Fibroblast of lung (primary cell): ENCODE measurements around the gene SSPN. TPM values are rescaled to one million over a fixed set of nuclear protein-coding genes. Genes with fewer than 3 reads are reported as not detected.

Experiments used
- DNase-seq, 2 donors: peaks; one replicate each; pipeline versions ENCODE4 v3.0.0 to v3.0.0-alpha.2; 2010; ENCODE audit warnings: low read depth in 2 of 2
- H2AFZ ChIP-seq: 2 replicates; pipeline ENCODE4 v1.5.1; 2012; ENCODE audit warnings: low read length, control low read depth, inconsistent platforms
- H3K27ac ChIP-seq: 2 replicates; pipeline ENCODE4 v1.5.1; 2011; ENCODE audit warnings: low read length, control low read depth; ENCODE audit not compliant: insufficient read depth
- H3K27me3 ChIP-seq: 2 replicates; pipeline ENCODE4 v1.5.1; 2011; ENCODE audit warnings: mild to moderate bottlenecking, low read length; ENCODE audit not compliant: control insufficient read depth, insufficient read depth
- H3K36me3 ChIP-seq: 2 replicates; pipeline ENCODE4 v1.5.1; 2011; ENCODE audit warnings: low read length; ENCODE audit not compliant: control insufficient read depth, insufficient read depth
- H3K4me1 ChIP-seq: 2 replicates; pipeline ENCODE4 v1.5.1; 2011; ENCODE audit warnings: low read length; ENCODE audit not compliant: control insufficient read depth, insufficient read depth; ENCODE audit errors: extremely low read depth
- H3K4me2 ChIP-seq: 2 replicates; pipeline ENCODE4 v1.5.1; 2011; ENCODE audit warnings: low read length, control low read depth; ENCODE audit not compliant: insufficient read depth; ENCODE audit errors: extremely low read depth
- H3K4me3 ChIP-seq, 4 experiments: fragments of 200-600 bp in 1 of 4; sonication (generic) in 1 of 4; replicated peaks in 1 of 4; 2 replicates each; pipeline ENCODE4 v1.5.1; 2011 to 2016; ENCODE audit warnings: low read length in 4 of 4, low read depth in 3 of 4, mild to moderate bottlenecking in 3 of 4, control low read depth in 2 of 4, inconsistent platforms in 1 of 4, mixed read lengths in 1 of 4; ENCODE audit not compliant: insufficient read depth in 1 of 4; ENCODE audit errors: control extremely low read depth in 1 of 4
- H3K79me2 ChIP-seq: 2 replicates; pipeline ENCODE4 v1.5.1; 2012; ENCODE audit warnings: mild to moderate bottlenecking, low read length, inconsistent platforms; ENCODE audit not compliant: control insufficient read depth, insufficient read depth
- H3K9ac ChIP-seq: 2 replicates; pipeline ENCODE4 v1.5.1; 2011; ENCODE audit warnings: mild to moderate bottlenecking, low read length, control low read depth; ENCODE audit not compliant: insufficient read depth
- H3K9me3 ChIP-seq: 2 replicates; pipeline ENCODE4 v1.5.1; 2012; ENCODE audit warnings: low read depth, low read length; ENCODE audit not compliant: control insufficient read depth, insufficient read depth
- H4K20me1 ChIP-seq: 2 replicates; pipeline ENCODE4 v1.5.1; 2011; ENCODE audit warnings: low read length; ENCODE audit not compliant: control insufficient read depth, insufficient read depth; ENCODE audit errors: extremely low read depth
- CTCF ChIP-seq, 2 donors: IDR thresholded peaks in 1 of 2; conservative IDR thresholded peaks in 1 of 2; 1 replicate in 1 of 2; 2 replicates in 1 of 2; pipeline ENCODE4 v1.5.1; 2011 to 2012; ENCODE audit warnings: low read length in 2 of 2, control low read depth in 1 of 2, inconsistent platforms in 1 of 2, low read depth in 1 of 2, mild to moderate bottlenecking in 1 of 2
- EZH2 ChIP-seq: IDR thresholded peaks from 2 replicates; pipeline ENCODE4 v1.5.1; 2012; ENCODE audit warnings: low read length, control low read depth, mild to moderate bottlenecking; ENCODE audit errors: missing control alignments
- polyA plus RNA-seq, 2 donors: library from polyadenylated mRNA; depleted of rRNA in 1 of 2; stranded (reverse) in 1 of 2; unstranded in 1 of 2; fragments of >200 nt; gene quantifications; 2 replicates each; pipeline ENCODE4 v1.2.1, GENCODE V29; 2011 to 2012; ENCODE audit warnings: missing spikeins in 1 of 2
- total RNA-seq: library from RNA; depleted of rRNA; stranded (reverse); fragments of >200 nt; gene quantifications from 2 replicates; pipeline ENCODE4 v1.2.1, GENCODE V29; 2014

SSPN gene
- total and polyA plus RNA-seq, 2 donors (not counting 1 experiment from before 2014, with no cell fraction given), result 18.3 to 18.5 TPM

GRCh38 chr12:26176725-26177124 is 18.6 kb upstream of the SSPN start:
- Histone ChIP-seq H3K36me3 (no peaks in the 10 kb centered on the region), H3K27ac (no peak overlapping the region), H3K9me3 (no peaks in the 10 kb centered on the region), H2AFZ (no peak overlapping the region), H3K79me2 (no peaks in the 10 kb centered on the region), H3K27me3 (peaks cover 2% of the 10 kb centered on the region), H3K9ac (no peak overlapping the region), H4K20me1 (no peaks in the 10 kb centered on the region), H3K4me1 (no peaks in the 10 kb centered on the region), H3K4me2 (no peak overlapping the region), H3K4me3 (no peak overlapping the region)
- DNase-seq, result no peak
- TF ChIP-seq CTCF (conservative IDR thresholded peaks at IDR 0.05 in 1 of 2, IDR thresholded peaks at IDR 0.05 in 1 of 2; ENCODE audit: low read depth in 1 of 2, low read length in 2 of 2) (no peak), EZH2 (no peak)

- peaks cover 2% of the 10 kb centered on the region for H3K27me3 ChIP-seq
- H3K79me2 ChIP-seq, result no peaks in the 10 kb centered on the region
- H3K9ac ChIP-seq, result no peak overlapping the region
- no peak overlapping the region for H3K4me2 ChIP-seq
- H3K9me3 ChIP-seq, result no peaks in the 10 kb centered on the region
- no peaks in the 10 kb centered on the region for H3K4me1 ChIP-seq
- no peaks in the 10 kb centered on the region for H4K20me1 ChIP-seq
- DNase-seq, result no peak
- H3K36me3 ChIP-seq, result no peaks in the 10 kb centered on the region
- H3K27ac ChIP-seq, result no peak overlapping the region
- no peak overlapping the region for H3K4me3 ChIP-seq
- TF ChIP-seq EZH2 (no peak), CTCF (conservative IDR thresholded peaks at IDR 0.05 in 1 of 2, IDR thresholded peaks at IDR 0.05 in 1 of 2; ENCODE audit: low read depth in 1 of 2, low read length in 2 of 2) (no peak)
- H2AFZ ChIP-seq, result no peak overlapping the region
These were observed 18.1 kb upstream of the SSPN start for GRCh38 chr12:26177283-26177682.

DNA sequence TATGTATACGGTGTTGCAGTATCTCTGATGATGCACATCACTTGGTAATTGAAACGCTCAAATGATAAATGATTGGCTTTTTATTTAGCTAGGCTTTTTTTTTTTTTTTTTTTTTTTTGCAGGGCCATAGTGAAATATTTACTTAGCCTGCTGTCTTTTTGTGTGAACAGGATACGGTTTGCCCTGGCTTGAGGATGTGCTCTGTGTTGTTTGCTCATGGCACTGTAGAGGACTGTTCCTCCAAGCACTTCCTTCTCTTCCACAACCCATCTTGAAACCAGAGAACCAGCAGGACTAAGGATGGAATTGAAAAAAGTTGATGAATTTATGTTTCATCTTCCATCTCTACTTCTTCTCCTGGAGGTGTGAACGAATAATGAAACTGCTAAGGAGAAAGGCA is 15.5 kb upstream of the SSPN start:
- no peak for TF ChIP-seq EZH2
- no peak for TF ChIP-seq CTCF (conservative IDR thresholded peaks at IDR 0.05 in 1 of 2, IDR thresholded peaks at IDR 0.05 in 1 of 2; ENCODE audit: low read depth in 1 of 2, low read length in 2 of 2)
- Histone ChIP-seq H3K9me3 (no peaks in the 10 kb centered on the region), H3K9ac (no peak overlapping the region), H3K79me2 (no peaks in the 10 kb centered on the region), H3K27me3 (peaks cover 2% of the 10 kb centered on the region), H3K4me3 (no peak overlapping the region), H4K20me1 (no peaks in the 10 kb centered on the region), H3K36me3 (no peaks in the 10 kb centered on the region), H3K4me1 (no peaks in the 10 kb centered on the region), H3K4me2 (no peak overlapping the region), H2AFZ (no peak overlapping the region), H3K27ac (no peak overlapping the region)
- DNase-seq, result no peak
